ENCODE results near the gene APC2.

DNA sequence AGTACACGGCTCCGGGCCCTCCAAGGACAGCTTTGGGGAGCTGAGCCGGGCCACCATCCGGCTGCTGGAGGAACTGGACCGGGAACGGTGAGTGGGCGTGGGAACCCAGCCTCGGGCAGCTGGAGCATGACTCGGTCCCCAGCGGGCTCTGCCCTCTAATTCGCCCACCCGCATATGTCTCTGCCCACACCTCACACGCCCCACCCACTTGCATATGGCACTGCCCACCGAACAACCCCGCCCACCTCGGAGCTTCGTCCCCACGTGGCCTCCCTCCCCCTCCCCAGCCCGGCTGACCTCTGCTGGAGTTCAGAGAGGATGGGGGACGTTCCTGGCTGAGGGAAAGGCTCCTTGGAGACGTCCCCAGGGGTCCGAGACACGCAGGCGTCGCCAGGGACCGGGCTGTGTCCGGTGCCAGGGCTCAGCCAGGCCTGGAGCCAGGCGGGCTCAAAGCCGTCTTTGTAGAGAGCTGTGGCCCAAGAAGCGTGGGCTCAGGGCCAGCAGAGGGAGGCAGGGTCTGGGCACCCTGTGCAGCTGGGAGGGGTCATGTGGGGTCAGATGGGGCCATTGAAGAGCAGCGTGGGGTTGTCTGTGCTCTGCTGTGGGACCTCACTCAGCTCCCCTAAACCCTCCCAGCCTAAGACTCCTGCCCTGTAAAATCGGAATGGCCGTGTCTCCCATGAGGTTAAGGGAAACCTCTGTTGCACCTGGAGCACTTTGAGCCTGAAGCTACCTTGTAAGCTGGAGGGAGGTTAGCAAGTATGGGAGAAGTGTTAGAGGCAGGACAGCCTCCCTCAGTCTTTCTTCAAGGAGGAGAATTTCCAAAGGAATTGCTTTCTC, 3.8 kb downstream of the APC2 start:
- no peak for TF ChIP-seq CTCF (IDR thresholded peaks at IDR 0.05)
- no peak for TF ChIP-seq EZH2 (IDR thresholded peaks at IDR 0.05)
